NCI-H1105 treated with DMSO at 0.1 percent for 48 hours (cell line): ENCODE results near the gene BTBD1.
"Not testable (repeated sequence)": the region's sequence is repeated elsewhere in the genome, so short reads cannot be mapped to it uniquely, and the experiment has no call there.

ENCODE experiments used
- DNase-seq: peaks from one replicate; lab custom pipeline; 2025; lab: John Stamatoyannopoulos, UW

Gene BTBD1

GRCh38 chr15:83092309-83092976, 25.4 kb upstream of the BTBD1 start:
- DNase-seq, result no peak

- not testable (repeated sequence) for DNase-seq
Measured at GRCh38 chr15:83091965-83092308, 24.9 kb upstream of the BTBD1 start.

- DNase-seq, result no peak
Measured at GRCh38 chr15:83090465-83090864, 23.4 kb upstream of the BTBD1 start.

- DNase-seq, result no peak
Measured at GRCh38 chr15:83088876-83089275, 21.8 kb upstream of the BTBD1 start.

GRCh38 chr15:83087576-83087975, 20.5 kb upstream of the BTBD1 start:
- DNase-seq, result no peak

GRCh38 chr15:83085864-83086552, 19.0 kb upstream of the BTBD1 start:
- not testable (repeated sequence) for DNase-seq

- DNase-seq, result not testable (repeated sequence)
Measured at GRCh38 chr15:83085461-83085860, 18.4 kb upstream of the BTBD1 start.

GRCh38 chr15:83082730-83083386, 15.8 kb upstream of the BTBD1 start:
- no peak for DNase-seq

- no peak for DNase-seq
Measured at GRCh38 chr15:83081256-83082014, 14.4 kb upstream of the BTBD1 start.

GRCh38 chr15:83078712-83079111, 11.7 kb upstream of the BTBD1 start:
- no peak for DNase-seq

- no peak for DNase-seq
Measured at GRCh38 chr15:83077491-83078230, 10.6 kb upstream of the BTBD1 start.

- DNase-seq, result not testable (repeated sequence)
Measured at GRCh38 chr15:83069211-83069642, 2.2 kb upstream of the BTBD1 start.

- no peak for DNase-seq
Measured at GRCh38 chr15:83068054-83068453, 1.0 kb upstream of the BTBD1 start.

GRCh38 chr15:83067638-83067962, 548 bp upstream of the BTBD1 start:
- no peak for DNase-seq

- no peak for DNase-seq
Measured at GRCh38 chr15:83066034-83066733, 868 bp downstream of the BTBD1 start.

- DNase-seq, result no peak
Measured at GRCh38 chr15:83065431-83065830, 1.6 kb downstream of the BTBD1 start.

- DNase-seq, result no peak
Measured at GRCh38 chr15:83064859-83065258, 2.2 kb downstream of the BTBD1 start.

- no peak for DNase-seq
Measured at GRCh38 chr15:83063551-83063950, 3.5 kb downstream of the BTBD1 start.

- DNase-seq, result no peak
Measured at GRCh38 chr15:83062768-83063180, 4.3 kb downstream of the BTBD1 start.

- DNase-seq, result no peak
Measured at GRCh38 chr15:83061680-83062079, 5.4 kb downstream of the BTBD1 start.

- DNase-seq, result no peak
Measured at GRCh38 chr15:83057696-83058376, 9.2 kb downstream of the BTBD1 start.
